Ascending aorta (tissue), 2 donors: Measurements from ENCODE around the gene CACNA2D3. TPM values are rescaled to one million over a fixed set of nuclear protein-coding genes. Genes with fewer than 3 reads are reported as not detected.

ENCODE experiments used
- DNase-seq, 2 donors: peaks; one replicate each; pipeline ENCODE4 v3.0.0-alpha.2; 2019; ENCODE audit warnings: low spot score in 2 of 2
- H3K27ac ChIP-seq, 2 donors: fragments of 200-600 bp; sonication (generic); one replicate each; pipeline ENCODE4 v1.5.1; 2016 to 2017; ENCODE audit warnings: mild to moderate bottlenecking in 1 of 2
- H3K27me3 ChIP-seq: fragments of 200-600 bp; sonication (generic); one replicate; pipeline ENCODE4 v1.5.1; 2017
- H3K36me3 ChIP-seq, 2 donors: fragments of 200-600 bp; sonication (generic); one replicate each; pipeline ENCODE4 v1.5.1; 2016
- H3K4me1 ChIP-seq, 2 donors: fragments of 200-600 bp; sonication (generic); one replicate each; pipeline ENCODE4 v1.5.1; 2016 to 2017; ENCODE audit warnings: mild to moderate bottlenecking in 1 of 2
- H3K4me3 ChIP-seq, 2 donors: fragments of 200-600 bp; sonication (generic); one replicate each; pipeline ENCODE4 v1.5.1; 2016 to 2017; ENCODE audit warnings: mild to moderate bottlenecking in 1 of 2
- H3K9me3 ChIP-seq, 2 donors: fragments of 200-600 bp; sonication (generic); one replicate each; pipeline ENCODE4 v1.5.1; 2016
- CTCF ChIP-seq, 3 experiments: fragments of 200-600 bp in 2 of 3; fragments of 450-650 bp in 1 of 3; sonication (generic) in 2 of 3; IDR thresholded peaks; one replicate each; pipeline ENCODE4 v1.5.1; 2016 to 2019; ENCODE audit warnings: antibody characterized with exemption in 3 of 3, mild to moderate bottlenecking in 1 of 3, moderate library complexity in 1 of 3
- intact Hi-C: fragments of 100-400 bp; cut with DNase I; formaldehyde crosslinking; loops from one replicate; pipeline ENCODE4 v1.15.1; 2023
- total RNA-seq: library from RNA; depleted of rRNA; stranded (reverse); fragments of >200 nt; gene quantifications from one replicate; pipeline ENCODE4 v1.1.0, GENCODE V29; 2016

The CACNA2D3 gene
- total RNA-seq, 1 donor from 2014 or later, result not detected

- intact Hi-C loops, result no loop called here
- H3K27ac ChIP-seq, result no peak overlapping the region
- no peaks in the 10 kb centered on the region for H3K9me3 ChIP-seq
- no peaks in the 10 kb centered on the region for H3K27me3 ChIP-seq
- no peak overlapping the region for H3K4me3 ChIP-seq
- H3K4me1 ChIP-seq, result no peaks in the 10 kb centered on the region
- no peak for TF ChIP-seq CTCF (IDR thresholded peaks at IDR 0.05)
- H3K36me3 ChIP-seq, result no peaks in the 10 kb centered on the region
- no peak for DNase-seq
Measured at GRCh38 chr3:54871867-54872266, 749.5 kb downstream of the CACNA2D3 start.

GRCh38 chr3:54873059-54874010, 751.0 kb downstream of the CACNA2D3 start:
- no peaks in the 10 kb centered on the region for H3K27me3 ChIP-seq
- H3K36me3 ChIP-seq, result no peaks in the 10 kb centered on the region
- no peak for DNase-seq
- H3K4me1 ChIP-seq, result no peaks in the 10 kb centered on the region
- no peak for TF ChIP-seq CTCF (IDR thresholded peaks at IDR 0.05)
- H3K9me3 ChIP-seq, result no peaks in the 10 kb centered on the region
- intact Hi-C loops, result no loop called here
- H3K27ac ChIP-seq, result no peak overlapping the region
- no peak overlapping the region for H3K4me3 ChIP-seq

- Histone ChIP-seq H3K27me3 (no peaks in the 10 kb centered on the region), H3K9me3 (no peaks in the 10 kb centered on the region), H3K36me3 (no peaks in the 10 kb centered on the region), H3K27ac (no peak overlapping the region), H3K4me3 (no peak overlapping the region), H3K4me1 (no peaks in the 10 kb centered on the region)
- intact Hi-C loops, result no loop called here
- no peak for TF ChIP-seq CTCF (IDR thresholded peaks at IDR 0.05)
- DNase-seq, result no peak
Measured at GRCh38 chr3:54874816-54875556, 752.6 kb downstream of the CACNA2D3 start.

- no peak for DNase-seq
- no peak for TF ChIP-seq CTCF (IDR thresholded peaks at IDR 0.05)
- intact Hi-C loops, result no loop called here
- Histone ChIP-seq H3K9me3 (no peaks in the 10 kb centered on the region), H3K4me3 (no peak overlapping the region), H3K4me1 (no peaks in the 10 kb centered on the region), H3K27ac (no peak overlapping the region), H3K27me3 (no peaks in the 10 kb centered on the region), H3K36me3 (no peaks in the 10 kb centered on the region)
Measured at GRCh38 chr3:54875596-54876268, 753.4 kb downstream of the CACNA2D3 start.

GRCh38 chr3:54876694-54877093, 754.3 kb downstream of the CACNA2D3 start:
- intact Hi-C loops, result no loop called here
- no peak overlapping the region for H3K27ac ChIP-seq
- TF ChIP-seq CTCF (IDR thresholded peaks at IDR 0.05), result no peak
- H3K36me3 ChIP-seq, result no peaks in the 10 kb centered on the region
- H3K4me1 ChIP-seq, result no peaks in the 10 kb centered on the region
- no peak overlapping the region for H3K4me3 ChIP-seq
- no peaks in the 10 kb centered on the region for H3K27me3 ChIP-seq
- DNase-seq, result no peak
- no peaks in the 10 kb centered on the region for H3K9me3 ChIP-seq
